Karpas-422 (cell line): ENCODE data around the gene ARSI. TPM values are rescaled to one million over a fixed set of nuclear protein-coding genes. Genes with fewer than 3 reads are reported as not detected.

Experiments used
- DNase-seq: peaks from one replicate; pipeline ENCODE4 v3.0.0-alpha.2; 2015
- H2AFZ ChIP-seq: fragments of 200-600 bp; sonication (generic); 2 replicates; pipeline ENCODE4 v1.6.1; 2014; ENCODE audit warnings: antibody characterized with exemption, low read length, mixed read lengths
- H3K27ac ChIP-seq: fragments of 200-600 bp; sonication (generic); 2 replicates; pipeline ENCODE4 v1.5.1; 2014; ENCODE audit warnings: mild to moderate bottlenecking, low read length, moderate library complexity
- H3K27me3 ChIP-seq: fragments of 200-600 bp; sonication (generic); 2 replicates; pipeline ENCODE4 v1.6.1; 2014; ENCODE audit warnings: low read length, mixed read lengths
- H3K36me3 ChIP-seq: fragments of 200-600 bp; sonication (generic); 2 replicates; pipeline ENCODE4 v1.6.1; 2014; ENCODE audit warnings: low read length, mixed read lengths; ENCODE audit not compliant: insufficient read depth
- H3K4me1 ChIP-seq: fragments of 200-600 bp; sonication (generic); 2 replicates; pipeline ENCODE4 v1.6.1; 2014; ENCODE audit warnings: mild to moderate bottlenecking, low read length, mixed read lengths
- H3K4me2 ChIP-seq: fragments of 200-600 bp; sonication (generic); 2 replicates; pipeline ENCODE4 v1.6.1; 2014; ENCODE audit warnings: low read length, low read depth, mild to moderate bottlenecking; ENCODE audit not compliant: poor library complexity, severe bottlenecking
- H3K4me3 ChIP-seq: fragments of 200-600 bp; sonication (generic); 2 replicates; pipeline ENCODE4 v1.5.1; 2014; ENCODE audit warnings: mild to moderate bottlenecking, antibody characterized with exemption, low read length, mixed read lengths
- H3K79me2 ChIP-seq: fragments of 200-600 bp; sonication (generic); 2 replicates; pipeline ENCODE4 v1.6.1; 2014; ENCODE audit warnings: mild to moderate bottlenecking, low read length, mixed read lengths
- H3K9ac ChIP-seq: fragments of 200-600 bp; sonication (generic); 2 replicates; pipeline ENCODE4 v1.6.0; 2014; ENCODE audit warnings: low read length
- H3K9me2 ChIP-seq: fragments of 200-600 bp; sonication (generic), shearing (Covaris generic); replicated peaks from 2 replicates; pipeline ENCODE4 v1.6.0; 2014; ENCODE audit warnings: mild to moderate bottlenecking, low read length, moderate library complexity; ENCODE audit not compliant: insufficient read depth
- H3K9me3 ChIP-seq: fragments of 300-700, 200-600 bp; sonication (generic); 2 replicates; pipeline ENCODE4 v1.6.1; 2014; ENCODE audit warnings: low read length, mixed read lengths
- H4K20me1 ChIP-seq: fragments of 200-600 bp; sonication (generic); 2 replicates; pipeline ENCODE4 v1.6.1; 2014; ENCODE audit warnings: mild to moderate bottlenecking, antibody characterized with exemption, low read length, low read depth; ENCODE audit not compliant: insufficient read depth
- total RNA-seq: library from RNA; depleted of rRNA; stranded (reverse); fragments of >200 nt; shearing (Covaris generic); gene quantifications from 2 replicates; pipeline ENCODE4 v1.2.3, GENCODE V29; 2014; ENCODE audit warnings: low replicate concordance; rRNA removed

The ARSI gene
- total RNA-seq, 1 experiment from 2014 or later = not detected

GRCh38 chr5:150246429-150246828 lies 56.3 kb downstream of the ARSI start:
- no peak overlapping the region for H3K4me2 ChIP-seq
- no peaks in the 10 kb centered on the region for H3K79me2 ChIP-seq
- H3K9ac ChIP-seq = no peak overlapping the region
- no peaks in the 10 kb centered on the region for H3K36me3 ChIP-seq
- no peak overlapping the region for H2AFZ ChIP-seq
- H4K20me1 ChIP-seq = no peaks in the 10 kb centered on the region
- H3K9me2 ChIP-seq = no peaks in the 10 kb centered on the region
- no peak for DNase-seq
- no peak overlapping the region for H3K4me3 ChIP-seq
- no peaks in the 10 kb centered on the region for H3K4me1 ChIP-seq
- H3K27me3 ChIP-seq = no peaks in the 10 kb centered on the region
- H3K9me3 ChIP-seq = no peaks in the 10 kb centered on the region
- no peak overlapping the region for H3K27ac ChIP-seq

Other genes starting within 250 kb of the ARSI start
- gene CSF1R, start 216.4 kb downstream of the ARSI start, total RNA-seq = not detected in 2 replicates
- gene PDGFRB, start 147.1 kb downstream of the ARSI start, total RNA-seq = not detected in 2 replicates
- gene CDX1, start 136.1 kb downstream of the ARSI start, total RNA-seq = not detected in 2 replicates
- not detected in 2 replicates for gene SLC6A7, start 112.8 kb downstream of the ARSI start, total RNA-seq
- not detected in 2 replicates for gene CAMK2A, start 13.1 kb downstream of the ARSI start, total RNA-seq
- gene TCOF1, start 54.8 kb upstream of the ARSI start, total RNA-seq = 23.0 and 42.6 TPM in 2 replicates
- gene CD74, start 110.0 kb upstream of the ARSI start, total RNA-seq = 5,756 and 8,933 TPM in 2 replicates
- gene RPS14, start 146.8 kb upstream of the ARSI start, total RNA-seq = 3,040 and 3,750 TPM in 2 replicates
- gene NDST1, start 205.2 kb upstream of the ARSI start, total RNA-seq = 8.4 and 20.9 TPM in 2 replicates